Suprapubic skin (tissue), 4 donors: ENCODE measurements around the gene ANTXR1. TPM values are rescaled to one million over a fixed set of nuclear protein-coding genes. Genes with fewer than 3 reads are reported as not detected.
A peak's percentile ranks its signal among the peaks of the same experiment; 100 is the strongest.

Experiments used
- DNase-seq, 2 donors: peaks; one replicate each; pipeline ENCODE4 v3.0.0-alpha.2; 2019; ENCODE audit warnings: low spot score in 2 of 2
- H3K27ac ChIP-seq: fragments of 200-600 bp; sonication (generic); one replicate; pipeline ENCODE4 v1.5.1; 2019
- H3K27me3 ChIP-seq: fragments of 200-600 bp; sonication (generic); one replicate; pipeline ENCODE4 v1.5.1; 2019
- H3K36me3 ChIP-seq: fragments of 200-600 bp; sonication (generic); one replicate; pipeline ENCODE4 v1.5.1; 2019
- H3K4me1 ChIP-seq: fragments of 200-600 bp; sonication (generic); one replicate; pipeline ENCODE4 v1.5.1; 2019
- H3K4me3 ChIP-seq: fragments of 200-600 bp; sonication (generic); one replicate; pipeline ENCODE4 v1.5.1; 2019; ENCODE audit warnings: mild to moderate bottlenecking
- H3K9me3 ChIP-seq: fragments of 200-600 bp; sonication (generic); one replicate; pipeline ENCODE4 v1.5.1; 2019
- CTCF ChIP-seq, 2 donors: fragments of 200-600 bp in 1 of 2; fragments of 450-650 bp in 1 of 2; sonication (generic) in 1 of 2; IDR thresholded peaks; one replicate each; pipeline ENCODE4 v1.5.1; 2016 to 2019; ENCODE audit warnings: antibody characterized with exemption in 2 of 2, mild to moderate bottlenecking in 1 of 2, moderate library complexity in 1 of 2
- EP300 ChIP-seq: sonication (generic); formaldehyde crosslinking; IDR thresholded peaks from one replicate; pipeline ENCODE4 v1.6.1; 2017; ENCODE audit warnings: antibody characterized with exemption
- POLR2A ChIP-seq, 2 donors: fragments of 450-650 bp; IDR thresholded peaks; one replicate each; pipeline ENCODE4 v1.6.1; 2017; ENCODE audit warnings: antibody characterized with exemption in 2 of 2, mild to moderate bottlenecking in 2 of 2, moderate library complexity in 2 of 2
- POLR2AphosphoS5 ChIP-seq, 3 donors: sonication (generic); formaldehyde crosslinking; IDR thresholded peaks; one replicate each; pipeline ENCODE4 v1.6.1; 2017; ENCODE audit warnings: antibody characterized with exemption in 3 of 3
- WGBS: methylation state at CpG from one replicate; pipeline ENCODE4 v1.1.5; 2018; 5-methylcytosine and 5-hydroxymethylcytosine counted together
- total RNA-seq, 4 donors: library from RNA; depleted of rRNA; stranded (reverse); fragments of >200 nt; gene quantifications; one replicate each; pipeline ENCODE4 v1.1.0, GENCODE V29; 2016

ANTXR1 gene
- total RNA-seq, 4 donors from 2014 or later = 35.5 to 111 (median 66.6) TPM

- no peak for TF ChIP-seq CTCF (IDR thresholded peaks at IDR 0.05)
- H3K9me3 ChIP-seq = no peaks in the 10 kb centered on the region
- no peaks in the 10 kb centered on the region for H3K4me1 ChIP-seq
- 88% methylated on average over 2 of the region's 2 CpGs for WGBS
- no peaks in the 10 kb centered on the region for H3K27me3 ChIP-seq
- H3K36me3 ChIP-seq = peaks cover 19% of the 10 kb centered on the region
- no peak overlapping the region for H3K4me3 ChIP-seq
- DNase-seq = no peak
- no peak overlapping the region for H3K27ac ChIP-seq
Measured at GRCh38 chr2:69076601-69077000, 63.6 kb downstream of the ANTXR1 start.

- no peak for TF ChIP-seq POLR2A (IDR thresholded peaks at IDR 0.05)
- TF ChIP-seq POLR2AphosphoS5 (IDR thresholded peaks at IDR 0.05) = no peak
- TF ChIP-seq CTCF (IDR thresholded peaks at IDR 0.05) = no peak
- no peak for TF ChIP-seq EP300
- Histone ChIP-seq H3K36me3 (peaks cover 19% of the 10 kb centered on the region), H3K9me3 (no peaks in the 10 kb centered on the region), H3K27me3 (no peaks in the 10 kb centered on the region), H3K4me3 (no peak overlapping the region), H3K27ac (no peak overlapping the region), H3K4me1 (peaks cover 5% of the 10 kb centered on the region)
- WGBS = 81% methylated on average over 10 of the region's 10 CpGs
- DNase-seq = no peak
Measured at GRCh38 chr2:69077252-69077950, 64.4 kb downstream of the ANTXR1 start.

GRCh38 chr2:69080071-69080470 is 67.1 kb downstream of the ANTXR1 start:
- no peaks in the 10 kb centered on the region for H3K9me3 ChIP-seq

GRCh38 chr2:69081001-69081580 is 68.1 kb downstream of the ANTXR1 start:
- Histone ChIP-seq H3K9me3 (no peaks in the 10 kb centered on the region), H3K36me3 (peaks cover 19% of the 10 kb centered on the region), H3K4me3 (no peak overlapping the region), H3K27ac (peak overlapping the region; percentile 3), H3K4me1 (peaks cover 19% of the 10 kb centered on the region), H3K27me3 (no peaks in the 10 kb centered on the region)
- WGBS = 93% methylated on average over 3 of the region's 3 CpGs
- DNase-seq = no peak
- TF ChIP-seq POLR2A (IDR thresholded peaks at IDR 0.05) (no peak), CTCF (IDR thresholded peaks at IDR 0.05) (no peak), POLR2AphosphoS5 (IDR thresholded peaks at IDR 0.05) (no peak), EP300 (no peak)

More at GRCh38 chr2:69080071-69080470, 67.1 kb downstream of the ANTXR1 start:
- no peaks in the 10 kb centered on the region for H3K27me3 ChIP-seq
- DNase-seq = no peak
- H3K4me3 ChIP-seq = no peak overlapping the region
- H3K36me3 ChIP-seq = peaks cover 19% of the 10 kb centered on the region
- H3K27ac ChIP-seq = no peak overlapping the region
- TF ChIP-seq CTCF (IDR thresholded peaks at IDR 0.05) = no peak
- no peak for TF ChIP-seq POLR2A (IDR thresholded peaks at IDR 0.05)
- no peak for TF ChIP-seq EP300
- no peak for TF ChIP-seq POLR2AphosphoS5 (IDR thresholded peaks at IDR 0.05)
- peaks cover 19% of the 10 kb centered on the region for H3K4me1 ChIP-seq
- WGBS = 64% methylated on average over 4 of the region's 4 CpGs

- WGBS = 89% methylated on average over 4 of the region's 4 CpGs
- no peak for TF ChIP-seq CTCF (IDR thresholded peaks at IDR 0.05)
- no peak for TF ChIP-seq POLR2A (IDR thresholded peaks at IDR 0.05)
- no peak for TF ChIP-seq EP300
- no peak for TF ChIP-seq POLR2AphosphoS5 (IDR thresholded peaks at IDR 0.05)
- H3K36me3 ChIP-seq = peaks cover 18% of the 10 kb centered on the region
- no peaks in the 10 kb centered on the region for H3K27me3 ChIP-seq
- no peak overlapping the region for H3K4me3 ChIP-seq
- peak overlapping the region; percentile 80 for H3K27ac ChIP-seq
- no peak for DNase-seq
- no peaks in the 10 kb centered on the region for H3K9me3 ChIP-seq
- H3K4me1 ChIP-seq = peaks cover 24% of the 10 kb centered on the region
Measured at GRCh38 chr2:69081757-69082156, 68.8 kb downstream of the ANTXR1 start.
